H1 (cell line): ENCODE results near the gene PTPRT. TPM values are rescaled to one million over a fixed set of nuclear protein-coding genes. Genes with fewer than 3 reads are reported as not detected.

Experiments used
- CTCF ChIA-PET: fragments of 300-600 bp; sonication (Branson Sonifier 250); formaldehyde crosslinking; loops from one replicate; lab custom pipeline; 2021; ENCODE audit not compliant: partially characterized antibody; lab: Charles Lee
- POLR2A ChIA-PET: fragments of 300-600 bp; sonication (Branson Sonifier 250); formaldehyde crosslinking; loops from one replicate; lab custom pipeline; 2021; ENCODE audit warnings: inconsistent platforms; ENCODE audit not compliant: partially characterized antibody; lab: Charles Lee
- DNase-seq, 2 experiments: peaks; one replicate each; pipeline versions ENCODE4 v3.0.0 to v3.0.0-alpha.2; 2010 to 2022; ENCODE audit warnings: low spot score in 2 of 2, low read depth in 1 of 2, mixed read lengths in 1 of 2
- FAIRE-seq: peaks from 2 replicates; lab custom pipeline; 2011; peaks lifted over from hg19 to GRCh38; lab: Jason Lieb, UNC
- H2AFZ ChIP-seq: 2 replicates; pipeline ENCODE4 v1.8.1; 2012; ENCODE audit warnings: low read length, inconsistent platforms
- H2AK5ac ChIP-seq: 2 replicates; pipeline ENCODE4 v1.6.1; 2013; ENCODE audit warnings: low read depth, low read length
- H2BK120ac ChIP-seq: replicated peaks from 2 replicates; pipeline ENCODE3; 2013; ENCODE audit warnings: low read depth, low read length, inconsistent platforms
- H2BK12ac ChIP-seq: 2 replicates; pipeline ENCODE4 v1.6.1; 2013; ENCODE audit warnings: low read depth, low read length
- H2BK15ac ChIP-seq: 2 replicates; pipeline ENCODE4 v1.6.1; 2013; ENCODE audit warnings: low read length
- H2BK20ac ChIP-seq: 2 replicates; pipeline ENCODE4 v1.6.1; 2013; ENCODE audit warnings: low read length
- H2BK5ac ChIP-seq: 2 replicates; pipeline ENCODE4 v1.6.1; 2013; ENCODE audit warnings: low read depth, low read length
- H3K14ac ChIP-seq: 2 replicates; pipeline ENCODE4 v1.6.1; 2013; ENCODE audit warnings: inconsistent platforms; ENCODE audit not compliant: insufficient read length
- H3K18ac ChIP-seq: 2 replicates; pipeline ENCODE4 v1.6.1; 2013; ENCODE audit warnings: low read length; ENCODE audit errors: extremely low read depth
- H3K23ac ChIP-seq: 2 replicates; pipeline ENCODE4 v1.6.1; 2013; ENCODE audit warnings: inconsistent platforms; ENCODE audit not compliant: insufficient read length
- H3K23me2 ChIP-seq: 2 replicates; pipeline ENCODE4 v1.6.1; 2013; ENCODE audit warnings: low read depth, low read length
- H3K27ac ChIP-seq: 2 replicates; pipeline ENCODE4 v1.6.1; 2011; ENCODE audit warnings: low read depth, low read length, inconsistent platforms
- H3K27me3 ChIP-seq, 4 experiments: replicated peaks in 1 of 4; 1 replicate in 1 of 4; 2 replicates in 3 of 4; pipeline versions ENCODE4 v1.6.1 to v1.8.1; 2011 to 2013; ENCODE audit warnings: low read length in 3 of 4, mild to moderate bottlenecking in 3 of 4, inconsistent platforms in 2 of 4, mixed read lengths in 2 of 4, moderate library complexity in 1 of 4; ENCODE audit not compliant: control insufficient read depth in 3 of 4, insufficient read depth in 3 of 4; ENCODE audit errors: extremely low read depth in 1 of 4
- H3K36me3 ChIP-seq, 4 experiments: 2 replicates each; pipeline versions ENCODE4 v1.6.1 to v1.8.1; 2011 to 2013; ENCODE audit warnings: mild to moderate bottlenecking in 4 of 4, low read length in 3 of 4, moderate library complexity in 2 of 4, control low read depth in 1 of 4, inconsistent platforms in 1 of 4; ENCODE audit not compliant: insufficient read depth in 4 of 4, control insufficient read depth in 2 of 4
- H3K4ac ChIP-seq: replicated peaks from 2 replicates; pipeline ENCODE3; 2013; ENCODE audit warnings: low read length, low read depth, mixed read lengths, inconsistent platforms; ENCODE audit not compliant: insufficient read length
- H3K4me1 ChIP-seq, 4 experiments: replicated peaks in 1 of 4; 1 replicate in 1 of 4; 2 replicates in 3 of 4; pipeline versions ENCODE4 v1.6.1 to v1.8.1; 2011 to 2013; ENCODE audit warnings: low read length in 3 of 4, inconsistent platforms in 2 of 4, mixed read lengths in 1 of 4; ENCODE audit not compliant: insufficient read depth in 4 of 4, control insufficient read depth in 3 of 4
- H3K4me2 ChIP-seq, 2 experiments: 2 replicates each; pipeline versions ENCODE4 v1.6.1 to v1.8.1; 2011 to 2013; ENCODE audit warnings: low read depth in 2 of 2, low read length in 2 of 2, control low read depth in 1 of 2, inconsistent platforms in 1 of 2, mild to moderate bottlenecking in 1 of 2; ENCODE audit not compliant: insufficient read depth in 1 of 2
- H3K4me3 ChIP-seq, 4 experiments: fragments of 200-600, 300-600 bp in 1 of 4; sonication (generic), shearing (Covaris generic), sonication (Bioruptor Twin) in 1 of 4; 2 replicates each; pipeline versions ENCODE4 v1.5.1 to v1.8.1; 2011 to 2016; ENCODE audit warnings: low read length in 4 of 4, low read depth in 3 of 4, control low read depth in 2 of 4, inconsistent platforms in 2 of 4, mild to moderate bottlenecking in 2 of 4, mixed read lengths in 1 of 4, moderate library complexity in 1 of 4; ENCODE audit not compliant: insufficient read depth in 2 of 4; ENCODE audit errors: extremely low read depth in 1 of 4
- H3K56ac ChIP-seq: replicated peaks from 2 replicates; pipeline ENCODE3; 2013; ENCODE audit warnings: low read depth, mild to moderate bottlenecking, mixed read lengths, low read length, inconsistent platforms; ENCODE audit not compliant: insufficient read length
- H3K79me1 ChIP-seq: 2 replicates; pipeline ENCODE4 v1.6.1; 2013; ENCODE audit warnings: low read depth, low read length, control low read depth
- H3K79me2 ChIP-seq, 2 experiments: 2 replicates each; pipeline versions ENCODE4 v1.6.1 to v1.8.1; 2012 to 2013; ENCODE audit warnings: low read length in 2 of 2, mild to moderate bottlenecking in 2 of 2, inconsistent platforms in 1 of 2; ENCODE audit not compliant: insufficient read depth in 2 of 2, control insufficient read depth in 1 of 2
- H3K9ac ChIP-seq, 4 experiments: replicated peaks in 1 of 4; 1 replicate in 1 of 4; 2 replicates in 3 of 4; pipeline versions ENCODE4 v1.6.1 to v1.8.1; 2011 to 2013; ENCODE audit warnings: low read depth in 3 of 4, low read length in 3 of 4, control low read depth in 2 of 4, mild to moderate bottlenecking in 2 of 4, moderate library complexity in 2 of 4, inconsistent platforms in 1 of 4; ENCODE audit errors: extremely low read depth in 1 of 4
- H3K9me3 ChIP-seq, 2 experiments: 2 replicates each; pipeline versions ENCODE4 v1.6.1 to v1.8.1; 2012 to 2013; ENCODE audit warnings: mild to moderate bottlenecking in 2 of 2, moderate library complexity in 2 of 2, control low read depth in 1 of 2, inconsistent platforms in 1 of 2, low read depth in 1 of 2, low read length in 1 of 2, mixed read lengths in 1 of 2; ENCODE audit not compliant: insufficient read depth in 2 of 2
- H4K20me1 ChIP-seq, 2 experiments: replicated peaks in 1 of 2; 2 replicates each; pipeline versions ENCODE3 to v1.8.1; 2011 to 2013; ENCODE audit warnings: inconsistent platforms in 2 of 2, low read length in 2 of 2, mild to moderate bottlenecking in 1 of 2; ENCODE audit not compliant: insufficient read depth in 2 of 2, control insufficient read depth in 1 of 2
- H4K5ac ChIP-seq: 2 replicates; pipeline ENCODE4 v1.6.1; 2013; ENCODE audit warnings: low read length, low read depth, mixed read lengths, inconsistent platforms; ENCODE audit not compliant: insufficient read length
- H4K8ac ChIP-seq: 2 replicates; pipeline ENCODE4 v1.8.0; 2013; ENCODE audit warnings: mild to moderate bottlenecking, moderate library complexity, low read length, inconsistent platforms; ENCODE audit not compliant: insufficient read depth; ENCODE audit errors: extremely low read depth
- H4K91ac ChIP-seq: replicated peaks from 2 replicates; pipeline ENCODE3; 2013; ENCODE audit warnings: low read length, mixed read lengths, inconsistent platforms; ENCODE audit not compliant: insufficient read length
- CHD2 ChIP-seq: IDR thresholded peaks from 2 replicates; pipeline ENCODE4 v1.6.1; 2012; ENCODE audit warnings: low read length, improper control_type of control experiment
- JUN ChIP-seq: IDR thresholded peaks from 2 replicates; pipeline ENCODE4 v1.6.1; 2011; ENCODE audit warnings: low read depth, mild to moderate bottlenecking, improper control_type of control experiment, low read length
- KDM4A ChIP-seq: IDR thresholded peaks from one replicate; pipeline ENCODE4 v1.7.1; 2012; ENCODE audit warnings: low read depth, mild to moderate bottlenecking, moderate library complexity, low read length, inconsistent platforms; ENCODE audit not compliant: severe bottlenecking
- MAFK ChIP-seq: IDR thresholded peaks from 2 replicates; pipeline ENCODE4 v1.6.1; 2012; ENCODE audit warnings: low read depth, mild to moderate bottlenecking, improper control_type of control experiment, low read length
- TEAD4 ChIP-seq: IDR thresholded peaks from 2 replicates; pipeline ENCODE4 v1.6.1; 2012; ENCODE audit warnings: low read depth, low read length, inconsistent platforms, mixed read lengths
- USF2 ChIP-seq: IDR thresholded peaks from 2 replicates; pipeline ENCODE4 v1.6.1; 2011; ENCODE audit warnings: low read length, improper control_type of control experiment
- WGBS, 2 experiments: shearing (Covaris generic) in 1 of 2; methylation state at CpG; one replicate each; pipeline versions ENCODE4 v1.1.6 to v1.1.7; 2013 to 2015; ENCODE audit warnings: low lambda C conversion rate in 2 of 2, mixed read lengths in 2 of 2, inconsistent platforms in 1 of 2, low coverage in 1 of 2, missing lambda C conversion rate in 1 of 2; ENCODE audit not compliant: insufficient replicate concordance in 2 of 2, insufficient coverage in 1 of 2, insufficient read length in 1 of 2; ENCODE audit errors: extremely low coverage in 1 of 2, missing lambda C conversion rate in 1 of 2; 5-methylcytosine and 5-hydroxymethylcytosine counted together
- polyA plus RNA-seq, 7 experiments: library from polyadenylated mRNA; depleted of rRNA in 3 of 7; stranded (reverse) in 5 of 7; unstranded in 2 of 7; fragments of >200 nt in 5 of 7; fragments of 200-250 nt in 2 of 7; gene quantifications; 1 replicate in 5 of 7; 2 replicates in 1 of 7; 4 replicates in 1 of 7; pipeline versions ENCODE4 v1.2.1 to v1.2.3, GENCODE V29; 2011 to 2013; ENCODE audit warnings: missing spikeins in 2 of 7, mixed read lengths in 2 of 7
- total RNA-seq: library from RNA; stranded (reverse); fragmentation: NEBNext Ultra II Directional; extraction: Animal tissue kit (Norgen Biotek cat#: 25700); gene quantifications from 2 replicates; pipeline ENCODE4 v1.2.1, GENCODE V29; 2021

PTPRT gene
- total and polyA plus RNA-seq, 2 of the 8 experiments (the other 6 are each of a cell fraction or from before 2014, with no cell fraction given), result 0.33 to 1.8 TPM

- no peak overlapping the region for H3K4me2 ChIP-seq
- no peaks in the 10 kb centered on the region for H3K4me1 ChIP-seq
- H3K79me1 ChIP-seq, result no peaks in the 10 kb centered on the region
- no peak overlapping the region for H2AK5ac ChIP-seq
- H3K23me2 ChIP-seq, result no peaks in the 10 kb centered on the region
- no peak overlapping the region for H3K18ac ChIP-seq
- H2BK5ac ChIP-seq, result no peak overlapping the region
- CTCF ChIA-PET, result no interaction called here
- TF ChIP-seq USF2 (no peak), KDM4A (no peak), CHD2 (no peak), TEAD4 (no peak), JUN (no peak), MAFK (no peak)
- TF ChIP-seq, all 59 proteins: peak for 0
- H2AFZ ChIP-seq, result no peak overlapping the region
- H4K91ac ChIP-seq, result no peak overlapping the region
- H3K27me3 ChIP-seq, result no peaks in the 10 kb centered on the region
- H3K9ac ChIP-seq, result no peak overlapping the region
- no peak overlapping the region for H3K27ac ChIP-seq
- H3K14ac ChIP-seq, result no peak overlapping the region
- no peak overlapping the region for H2BK15ac ChIP-seq
- no peak overlapping the region for H4K8ac ChIP-seq
- no peak overlapping the region for H3K4ac ChIP-seq
- DNase-seq, result no peak
- no peak overlapping the region for H2BK120ac ChIP-seq
- FAIRE-seq, result no peak
- no peaks in the 10 kb centered on the region for H3K36me3 ChIP-seq
- H3K56ac ChIP-seq, result no peak overlapping the region
- H4K20me1 ChIP-seq, result no peaks in the 10 kb centered on the region
- H4K5ac ChIP-seq, result no peak overlapping the region
- WGBS, 2 experiments, result 94% methylated on average over 2 of the region's 2 CpGs; no CpG with 5 or more reads in 1 of the 2 experiments
- POLR2A ChIA-PET, result no interaction called here
- H3K4me3 ChIP-seq, result no peak overlapping the region
- no peak overlapping the region for H2BK20ac ChIP-seq
- H3K79me2 ChIP-seq, result no peaks in the 10 kb centered on the region
- no peak overlapping the region for H2BK12ac ChIP-seq
- no peak overlapping the region for H3K23ac ChIP-seq
- H3K9me3 ChIP-seq, result no peaks in the 10 kb centered on the region
Observed at GRCh38 chr20:43176726-43177125, 13.0 kb downstream of the PTPRT start.
